Measurements from ENCODE around the gene CBFA2T2. TPM values are rescaled to one million over a fixed set of nuclear protein-coding genes. Genes with fewer than 3 reads are reported as not detected.

Gene CBFA2T2
- total and polyA plus RNA-seq, 12 donors, result 5.3 to 16.7 (median 9.4) TPM

DNA sequence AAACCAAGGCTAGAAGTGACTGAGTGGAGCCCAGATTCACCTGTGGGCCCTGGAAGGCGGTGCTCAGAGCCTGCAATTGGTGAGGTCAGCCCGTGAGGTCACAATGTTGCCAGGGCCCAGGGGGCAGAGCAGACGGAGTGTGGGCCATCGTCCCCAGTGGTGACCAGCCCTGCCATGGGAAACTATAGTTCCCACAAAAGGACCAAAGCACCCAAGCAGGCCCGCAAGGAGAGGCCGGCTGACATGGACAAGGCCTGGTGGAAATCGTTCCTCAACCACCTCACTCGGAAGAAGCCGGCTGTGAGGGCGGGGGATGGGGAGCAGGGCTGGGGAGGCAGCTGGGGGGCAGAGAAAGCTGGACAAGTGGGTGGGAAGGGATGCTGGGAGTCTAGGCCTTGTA lies 172.3 kb downstream of the CBFA2T2 start, which contains the start of gene C20orf144:
Gene C20orf144 (plus strand): TSS at position 156 of the 400 bp plus-strand sequence. CDS start 19 bp downstream, at position 175.
- peaks cover 0 to 31% of the 10 kb centered on the region in 2 donors for H3K36me3 ChIP-seq (replicated peaks in 1 of 2)
- TF ChIP-seq POLR2A (IDR thresholded peaks at IDR 0.05), result no peak
- H3K27me3 ChIP-seq, result no peaks in the 10 kb centered on the region
- H3K27ac ChIP-seq, result peak within 1 kb of the TSS in 4 of 5 donors; percentile 37 to 91 (median 78)
- intact Hi-C loops (cut with DNase I), result loop anchor here in 1 of 2 donors (5.0 kb wide), 1 partner anchor 210 kb away; no protein-coding TSS in a partner anchor
- WGBS, 4 donors, result 84 to 96% (median 88%) methylated on average over 8 to 10 of the region's 10 CpGs
- H3K4me1 ChIP-seq (replicated peaks in 1 of 2), result peaks cover 16 to 28% of the 10 kb centered on the region in 2 donors
- no peaks in the 10 kb centered on the region for H3K9me3 ChIP-seq (replicated peaks in 1 of 3)
- H3K4me3 ChIP-seq, result peak within 1 kb of the TSS; percentile 6 to 75 (median 39)
- peak in 1 of 7 donors; percentile 29 for DNase-seq

DNA sequence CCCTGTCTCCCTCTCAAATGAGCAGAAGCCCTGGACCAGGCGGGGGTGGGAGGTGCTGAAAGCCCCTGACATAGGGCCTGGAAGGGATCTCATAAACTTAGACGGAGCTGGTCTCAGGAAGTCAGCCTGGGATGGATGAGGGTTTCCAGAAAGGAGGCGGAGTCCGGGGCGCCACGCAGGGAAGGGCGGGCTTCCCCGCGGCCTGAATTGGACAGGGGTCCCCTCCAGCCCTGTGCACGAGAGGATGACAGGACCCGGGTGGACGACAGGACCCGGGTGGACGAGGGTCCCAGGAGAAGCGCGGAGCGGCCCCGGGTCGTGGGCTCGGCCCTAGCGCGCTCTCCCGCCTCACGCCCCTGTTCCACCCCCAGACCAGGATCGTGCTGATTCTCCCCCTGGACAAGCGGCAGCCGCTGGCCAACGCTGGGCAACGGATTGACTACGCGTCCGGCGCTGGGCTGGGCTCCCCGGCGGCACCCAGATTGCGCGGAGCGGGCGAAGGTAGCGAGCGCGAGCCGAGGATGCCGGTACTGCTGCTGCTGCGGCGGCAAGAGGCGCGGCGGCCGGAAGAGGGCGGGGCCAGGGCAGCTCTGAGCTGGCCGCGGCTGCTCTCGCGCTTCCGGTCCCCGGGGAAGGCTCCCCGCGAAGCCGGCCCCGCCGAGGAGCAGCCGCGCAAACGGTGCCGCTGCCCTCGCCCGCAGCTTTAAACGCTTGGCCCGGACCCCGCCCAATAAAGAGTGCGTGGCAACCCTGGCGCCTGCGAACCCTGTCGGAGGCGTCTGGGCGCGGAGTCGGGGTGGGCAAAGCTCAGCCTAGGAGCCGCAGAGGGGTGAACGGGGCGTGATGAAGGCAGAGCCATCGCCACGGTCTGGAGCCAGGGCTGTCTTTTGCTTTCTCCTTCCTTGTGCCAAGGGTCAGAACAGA lies 173.5 kb downstream of the CBFA2T2 start:
- Histone ChIP-seq H3K27me3 (no peaks in the 10 kb centered on the region), H3K27ac (peak overlapping the region in 4 of 5 donors; percentile 62 to 91 (median 78)), H3K4me3 (peak overlapping the region; percentile 11 to 75 (median 39)), H3K36me3 (replicated peaks in 1 of 2) (peaks cover 0 to 19% of the 10 kb centered on the region in 2 donors), H3K9me3 (replicated peaks in 1 of 3) (no peaks in the 10 kb centered on the region), H3K4me1 (replicated peaks in 1 of 2) (peaks cover 27 to 38% of the 10 kb centered on the region in 2 donors)
- 0 to 3% (median 1%) methylated on average over 1 to 84 of the region's 84 CpGs for WGBS, 4 donors
- peak; percentile 76 to 86 (median 83) for DNase-seq
- intact Hi-C loops (cut with DNase I), result loop anchor here in 1 of 2 donors (5.0 kb wide), 1 partner anchor 211 kb away; no protein-coding TSS in a partner anchor
- TF ChIP-seq, protein P1, sequence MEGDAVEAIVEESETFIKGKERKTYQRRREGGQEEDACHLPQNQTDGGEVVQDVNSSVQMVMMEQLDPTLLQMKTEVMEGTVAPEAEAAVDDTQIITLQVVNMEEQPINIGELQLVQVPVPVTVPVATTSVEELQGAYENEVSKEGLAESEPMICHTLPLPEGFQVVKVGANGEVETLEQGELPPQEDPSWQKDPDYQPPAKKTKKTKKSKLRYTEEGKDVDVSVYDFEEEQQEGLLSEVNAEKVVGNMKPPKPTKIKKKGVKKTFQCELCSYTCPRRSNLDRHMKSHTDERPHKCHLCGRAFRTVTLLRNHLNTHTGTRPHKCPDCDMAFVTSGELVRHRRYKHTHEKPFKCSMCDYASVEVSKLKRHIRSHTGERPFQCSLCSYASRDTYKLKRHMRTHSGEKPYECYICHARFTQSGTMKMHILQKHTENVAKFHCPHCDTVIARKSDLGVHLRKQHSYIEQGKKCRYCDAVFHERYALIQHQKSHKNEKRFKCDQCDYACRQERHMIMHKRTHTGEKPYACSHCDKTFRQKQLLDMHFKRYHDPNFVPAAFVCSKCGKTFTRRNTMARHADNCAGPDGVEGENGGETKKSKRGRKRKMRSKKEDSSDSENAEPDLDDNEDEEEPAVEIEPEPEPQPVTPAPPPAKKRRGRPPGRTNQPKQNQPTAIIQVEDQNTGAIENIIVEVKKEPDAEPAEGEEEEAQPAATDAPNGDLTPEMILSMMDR (IDR thresholded peaks at IDR 0.05), result no peak
- peak; percentile 54 to 57 for TF ChIP-seq POLR2A (IDR thresholded peaks at IDR 0.05)

DNA sequence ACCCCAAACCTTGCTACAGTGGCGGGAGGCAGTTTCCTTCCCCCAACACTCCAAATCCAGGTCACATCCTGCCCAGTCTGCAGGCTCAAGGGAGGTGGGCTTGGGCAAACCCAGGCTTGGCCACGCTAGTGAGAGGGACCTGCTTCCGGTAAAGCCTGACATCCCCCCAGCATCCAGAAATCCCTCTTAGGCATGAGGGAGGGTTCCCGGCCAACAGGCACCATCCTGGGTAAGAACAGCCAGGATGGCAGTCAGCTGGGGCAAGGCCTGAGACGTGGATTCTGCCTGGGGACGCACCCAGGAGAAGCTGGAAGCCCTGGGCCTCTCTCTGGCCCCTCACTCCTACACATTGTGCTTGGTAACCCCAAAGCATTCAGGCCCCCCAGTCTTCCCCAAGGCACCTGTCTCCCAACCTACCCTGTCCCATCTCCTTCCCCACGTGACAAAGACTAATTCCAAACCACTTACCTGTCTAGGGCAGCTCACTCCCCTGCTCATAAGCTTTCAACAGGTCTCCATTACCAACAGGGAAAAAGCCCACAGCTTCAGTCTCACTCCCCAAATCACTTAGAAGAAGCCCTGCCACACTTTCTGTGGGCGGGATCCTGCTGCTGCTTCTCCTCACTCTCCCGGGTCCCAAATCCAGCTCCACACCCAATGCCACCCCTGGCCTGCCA lies 174.3 kb downstream of the CBFA2T2 start:
- intact Hi-C loops (cut with DNase I), result loop anchor here in 1 of 2 donors (5.0 kb wide), 1 partner anchor 212 kb away; no protein-coding TSS in a partner anchor
- TF ChIP-seq, protein P1 (IDR thresholded peaks at IDR 0.05), result no peak
- no peak for TF ChIP-seq POLR2A (IDR thresholded peaks at IDR 0.05)
- Histone ChIP-seq H3K4me3 (peak overlapping the region in 3 of 4 donors; percentile 11 to 75 (median 38)), H3K4me1 (replicated peaks in 1 of 2) (peaks cover 27 to 38% of the 10 kb centered on the region in 2 donors), H3K9me3 (replicated peaks in 1 of 3) (no peaks in the 10 kb centered on the region), H3K27ac (peak overlapping the region in 4 of 5 donors; percentile 62 to 91 (median 78)), H3K36me3 (replicated peaks in 1 of 2) (peaks cover 0 to 19% of the 10 kb centered on the region in 2 donors), H3K27me3 (no peaks in the 10 kb centered on the region)
- 46 to 61% (median 54%) methylated on average over 3 to 9 of the region's 9 CpGs for WGBS, 4 donors
- DNase-seq, result peak in 2 of 7 donors; percentile 33 to 41

DNA sequence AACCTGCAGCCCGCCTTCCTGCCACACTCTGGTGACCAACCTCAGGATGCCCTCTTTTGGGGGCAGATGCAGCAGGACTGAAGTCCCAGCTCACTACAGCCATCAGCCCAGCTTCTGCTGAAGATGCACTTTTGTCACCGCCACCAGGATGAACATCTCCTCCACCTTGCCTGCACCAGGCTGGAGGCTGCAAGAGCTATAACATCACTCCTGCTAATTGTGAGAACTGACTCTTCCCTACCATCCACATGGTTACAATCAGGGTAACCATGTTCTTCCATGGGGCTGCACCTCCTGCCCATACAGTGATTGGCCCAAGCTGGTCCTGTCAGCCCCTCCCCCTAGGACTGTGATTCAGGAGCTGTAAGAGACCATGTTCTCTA lies 174.9 kb downstream of the CBFA2T2 start:
- Histone ChIP-seq H3K27me3 (no peaks in the 10 kb centered on the region), H3K27ac (peak overlapping the region in 2 of 5 donors; percentile 89 to 91), H3K4me3 (no peak overlapping the region), H3K36me3 (replicated peaks in 1 of 2) (peaks cover 0 to 18% of the 10 kb centered on the region in 2 donors), H3K9me3 (replicated peaks in 1 of 3) (no peaks in the 10 kb centered on the region), H3K4me1 (replicated peaks in 1 of 2) (peaks cover 27 to 38% of the 10 kb centered on the region in 2 donors)
- 90 to 100% (median 98%) methylated on average over 2 of the region's 2 CpGs for WGBS, 4 donors
- no peak for TF ChIP-seq POLR2A (IDR thresholded peaks at IDR 0.05)
- TF ChIP-seq, protein P1 (IDR thresholded peaks at IDR 0.05), result no peak
- DNase-seq, result peak in 1 of 7 donors; percentile 35
- intact Hi-C loops (cut with DNase I), result loop anchor here in 1 of 2 donors (5.0 kb wide), 1 partner anchor 212 kb away; no protein-coding TSS in a partner anchor
